Astrocyte of the spinal cord (primary cell): ENCODE results near the gene CACNA1S.

ENCODE experiments used
- DNase-seq: peaks from one replicate; pipeline ENCODE4 v3.0.0; 2011; ENCODE audit warnings: low read depth, low spot score
- H3K4me3 ChIP-seq: 2 replicates; pipeline ENCODE4 v1.5.1; 2011; ENCODE audit warnings: low read depth, mild to moderate bottlenecking, low read length, moderate library complexity
- in situ Hi-C: cut with HindIII; loops from 2 replicates; pipeline ENCODE4 v1.10.0; 2017; ENCODE audit warnings: low sequenced_read_pairs
- TF ChIP-seq, protein P1 (sequence below): IDR thresholded peaks from 2 replicates; pipeline ENCODE4 v1.5.1; 2012; ENCODE audit warnings: low read depth, mild to moderate bottlenecking, low read length, inconsistent platforms

CACNA1S gene

DNA sequence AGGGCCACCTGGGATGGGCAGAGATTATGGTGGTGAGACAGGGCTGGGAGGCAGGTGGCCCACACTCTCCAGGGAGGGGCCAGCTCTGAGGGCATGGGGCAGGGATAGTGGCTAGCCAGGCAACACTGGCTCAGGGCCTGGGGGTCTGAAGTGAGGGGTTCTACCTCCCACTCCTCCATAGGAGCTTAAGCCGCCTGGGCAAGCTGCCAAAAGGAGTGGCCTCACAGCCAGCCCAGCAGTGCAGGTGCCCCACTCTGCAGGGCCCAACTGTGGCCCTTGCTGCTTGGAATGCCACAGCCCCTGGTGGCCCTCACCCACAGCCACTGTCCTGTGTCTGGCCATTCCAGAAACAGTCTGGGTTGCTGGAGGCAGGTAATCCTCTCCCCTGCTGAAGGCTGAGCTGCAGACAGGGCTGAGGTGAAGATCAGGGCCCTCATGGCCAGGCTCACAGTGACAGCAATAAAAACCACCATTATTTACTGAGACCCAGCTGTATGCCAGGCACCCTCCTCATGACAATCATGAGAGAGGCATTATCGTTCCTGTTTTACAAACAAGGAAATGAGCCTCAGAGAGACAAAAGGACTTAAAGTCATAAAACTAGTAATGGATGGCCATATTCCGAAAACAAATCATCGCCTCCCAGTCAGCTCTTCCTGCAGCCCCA is 119.7 kb downstream of the CACNA1S start:
- in situ Hi-C loops = no loop called here

DNA sequence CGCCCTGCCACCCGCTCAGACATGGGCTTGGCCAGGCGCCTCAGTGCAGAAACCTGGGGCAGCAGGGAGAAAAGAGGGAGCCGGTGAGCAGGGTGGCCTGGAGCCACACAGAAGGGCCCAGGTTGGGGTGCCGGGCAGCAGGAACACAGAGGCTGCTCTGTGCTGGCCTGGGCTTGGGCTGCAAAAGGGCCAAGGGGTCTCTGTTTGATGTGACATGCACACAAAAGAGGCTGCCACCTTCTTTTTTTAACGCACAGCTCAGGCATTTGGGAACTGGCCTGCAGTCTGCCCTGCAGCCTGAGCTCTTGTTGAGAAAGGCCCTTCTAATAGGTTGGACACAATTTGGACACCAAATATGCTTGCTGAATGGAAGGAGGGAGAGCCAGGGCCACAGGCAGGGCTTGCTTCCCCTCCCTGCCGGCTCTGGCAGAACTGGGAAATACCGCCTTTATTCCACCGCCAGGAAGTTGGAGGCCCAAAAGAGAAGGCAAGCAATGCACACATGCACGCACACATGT is 121.1 kb downstream of the CACNA1S start:
- TF ChIP-seq, protein P1, sequence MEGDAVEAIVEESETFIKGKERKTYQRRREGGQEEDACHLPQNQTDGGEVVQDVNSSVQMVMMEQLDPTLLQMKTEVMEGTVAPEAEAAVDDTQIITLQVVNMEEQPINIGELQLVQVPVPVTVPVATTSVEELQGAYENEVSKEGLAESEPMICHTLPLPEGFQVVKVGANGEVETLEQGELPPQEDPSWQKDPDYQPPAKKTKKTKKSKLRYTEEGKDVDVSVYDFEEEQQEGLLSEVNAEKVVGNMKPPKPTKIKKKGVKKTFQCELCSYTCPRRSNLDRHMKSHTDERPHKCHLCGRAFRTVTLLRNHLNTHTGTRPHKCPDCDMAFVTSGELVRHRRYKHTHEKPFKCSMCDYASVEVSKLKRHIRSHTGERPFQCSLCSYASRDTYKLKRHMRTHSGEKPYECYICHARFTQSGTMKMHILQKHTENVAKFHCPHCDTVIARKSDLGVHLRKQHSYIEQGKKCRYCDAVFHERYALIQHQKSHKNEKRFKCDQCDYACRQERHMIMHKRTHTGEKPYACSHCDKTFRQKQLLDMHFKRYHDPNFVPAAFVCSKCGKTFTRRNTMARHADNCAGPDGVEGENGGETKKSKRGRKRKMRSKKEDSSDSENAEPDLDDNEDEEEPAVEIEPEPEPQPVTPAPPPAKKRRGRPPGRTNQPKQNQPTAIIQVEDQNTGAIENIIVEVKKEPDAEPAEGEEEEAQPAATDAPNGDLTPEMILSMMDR = no peak
- DNase-seq = no peak
- H3K4me3 ChIP-seq = no peak overlapping the region
- in situ Hi-C loops = no loop called here

More for the DNA sequence above, 119.7 kb downstream of the CACNA1S start:
- no peak for DNase-seq
- H3K4me3 ChIP-seq = no peak overlapping the region
- TF ChIP-seq, protein P1 = no peak

DNA sequence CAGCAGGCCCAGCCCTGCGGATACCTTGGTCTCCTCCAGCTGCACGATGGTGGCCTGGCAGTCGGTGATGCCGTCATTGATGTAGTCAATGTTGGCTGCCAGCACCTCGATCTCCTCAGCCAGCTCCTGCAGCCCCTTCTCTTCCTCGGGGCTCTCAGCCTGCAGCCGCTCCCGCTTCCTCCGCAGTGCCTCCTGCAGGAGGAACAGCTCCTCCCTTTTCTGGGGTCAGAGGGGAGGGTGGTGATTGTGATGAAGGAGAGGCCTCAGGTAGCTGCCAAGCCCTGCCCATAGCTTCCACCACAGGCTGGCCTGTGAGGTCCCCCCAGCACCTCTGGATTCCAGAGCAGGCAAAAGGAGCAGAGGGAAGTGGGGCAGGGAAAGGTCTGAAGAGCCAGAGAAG is 122.1 kb downstream of the CACNA1S start:
- DNase-seq = no peak
- in situ Hi-C loops = no loop called here
- TF ChIP-seq, protein P1 = no peak
- H3K4me3 ChIP-seq = no peak overlapping the region
